NCI-H1417 treated with DMSO at 0.1 percent for 48 hours (cell line): Measurements from ENCODE around the gene KIF15.
"Not testable (repeated sequence)": the region's sequence is repeated elsewhere in the genome, so short reads cannot be mapped to it uniquely, and the experiment has no call there.

Source experiments
- DNase-seq: peaks from one replicate; lab custom pipeline; 2025; lab: John Stamatoyannopoulos, UW

Gene KIF15

DNA sequence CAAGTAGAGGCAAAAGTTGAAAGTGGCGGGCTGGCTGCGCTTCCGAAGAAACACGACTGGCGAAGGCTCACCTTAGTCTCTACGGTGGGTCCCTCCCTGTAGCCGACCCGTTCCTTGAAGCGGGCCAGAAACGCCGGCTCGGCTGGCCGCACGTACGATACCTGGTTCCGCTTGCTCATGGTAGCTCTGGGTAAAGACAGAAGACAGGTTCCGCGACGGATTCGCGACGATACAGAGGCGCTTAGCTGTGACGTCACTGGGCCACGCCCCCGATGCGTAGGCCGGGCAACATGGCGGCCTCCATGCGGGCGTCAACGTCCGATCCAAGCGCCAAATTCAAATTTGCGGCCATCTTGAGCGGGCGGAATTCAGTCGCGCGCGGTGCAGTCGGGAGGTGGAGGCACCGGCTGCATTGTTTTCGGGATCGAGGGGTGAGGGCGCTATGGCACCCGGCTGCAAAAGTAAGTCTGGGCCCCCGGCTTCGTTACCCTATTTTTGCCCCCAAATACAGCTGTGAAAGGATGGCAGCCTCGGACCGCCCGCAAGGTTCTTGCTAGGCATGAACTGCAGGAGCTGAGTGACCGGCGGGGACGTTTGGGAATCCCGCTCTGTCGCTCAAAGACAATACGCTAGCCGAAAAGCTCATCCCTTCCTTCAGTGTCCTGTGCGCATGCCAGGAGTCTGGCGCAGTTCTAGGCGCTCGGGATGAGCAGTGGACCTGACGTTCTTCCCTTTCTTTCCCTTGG, at the start of gene KIF15, which contains the start of gene KIAA1143:
KIF15 (plus strand) TSS at position 371 of the 746 bp plus-strand sequence; CDS start at position 443, 72 bp downstream.
KIAA1143 (minus strand) TSS at position 196 of the 746 bp plus-strand sequence; CDS start at position 179, 17 bp downstream.
- peak; percentile 69 for DNase-seq

- DNase-seq = no peak
Observed at GRCh38 chr3:44712455-44713075, 49.0 kb upstream of the KIF15 start, which contains the start of gene ZNF502. ZNF502 (plus strand) TSS chr3:44712660; CDS start chr3:44720262, 7,602 bp downstream.

- no peak for DNase-seq
Observed at GRCh38 chr3:44721231-44722102, 40.1 kb upstream of the KIF15 start.

GRCh38 chr3:44722103-44722401, 39.5 kb upstream of the KIF15 start:
- no peak for DNase-seq

- peak; percentile 3 for DNase-seq
Observed at GRCh38 chr3:44729384-44729910, 32.1 kb upstream of the KIF15 start, which contains the start of gene ZNF501. ZNF501 (plus strand) TSS chr3:44729635; CDS start chr3:44734422, 4,787 bp downstream.

GRCh38 chr3:44734646-44735168, 26.9 kb upstream of the KIF15 start:
- DNase-seq = no peak

DNA sequence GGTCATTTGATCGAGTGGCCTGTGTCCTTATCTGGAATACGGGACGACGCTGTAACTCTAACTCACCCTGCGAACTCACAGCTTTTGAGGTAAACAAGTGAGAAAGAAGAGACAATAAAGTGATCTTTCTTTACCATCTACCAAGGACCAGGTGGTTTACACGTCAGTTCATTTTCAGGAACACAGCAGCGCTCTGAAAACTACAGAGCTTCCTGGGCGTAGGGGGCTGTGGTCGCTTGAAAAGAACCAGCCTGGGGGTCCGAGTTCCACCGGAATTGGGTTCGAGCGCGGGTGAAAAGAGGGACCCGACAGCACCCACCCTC, 532 bp upstream of the KIF15 start:
- DNase-seq = no peak

GRCh38 chr3:44762170-44762677, 630 bp downstream of the KIF15 start:
- no peak for DNase-seq

DNA sequence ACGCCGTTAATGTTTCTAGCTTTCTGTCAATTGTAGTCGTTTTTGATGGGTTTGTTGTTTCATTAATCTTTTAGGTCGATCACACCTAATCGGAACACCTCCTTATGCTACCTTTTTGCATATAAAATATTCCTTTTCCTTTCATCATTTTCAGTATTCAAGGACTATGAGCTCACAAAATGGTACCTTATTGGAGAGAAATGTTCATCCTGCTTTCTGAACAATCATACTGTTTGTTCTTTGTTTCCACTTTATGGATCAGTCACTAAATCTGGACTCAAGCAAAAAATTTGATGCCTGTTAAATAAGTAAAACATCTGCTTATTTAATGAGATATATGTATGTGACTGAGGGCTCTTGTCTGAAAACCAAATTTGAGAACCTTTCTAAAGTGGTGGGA, 1.1 kb downstream of the KIF15 start:
- DNase-seq = no peak

- DNase-seq = no peak
Observed at GRCh38 chr3:44764248-44764647, 2.7 kb downstream of the KIF15 start.

- no peak for DNase-seq
Observed at GRCh38 chr3:44771424-44772098, 10.0 kb downstream of the KIF15 start.

- no peak for DNase-seq
Observed at GRCh38 chr3:44772099-44772442, 10.5 kb downstream of the KIF15 start.

DNA sequence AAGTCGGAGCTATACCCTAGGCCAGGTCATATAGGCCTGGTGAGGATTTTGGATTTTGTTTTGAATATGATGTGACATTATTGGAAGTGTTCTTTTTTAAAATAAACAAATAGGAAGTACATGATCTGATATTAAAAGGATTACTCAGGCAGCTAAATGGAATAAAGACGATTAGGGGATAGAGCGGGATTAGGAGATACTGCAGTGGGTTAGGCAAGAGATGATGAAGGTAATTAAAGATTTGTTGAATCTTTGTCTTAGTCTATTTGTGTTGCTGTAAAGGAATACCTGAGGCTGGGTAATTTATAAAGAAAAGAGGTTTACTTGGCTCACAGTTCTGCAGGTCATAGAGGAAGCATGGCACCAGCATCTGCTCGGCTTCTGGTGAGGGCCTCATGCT, 21.3 kb downstream of the KIF15 start:
- DNase-seq = no peak

DNA sequence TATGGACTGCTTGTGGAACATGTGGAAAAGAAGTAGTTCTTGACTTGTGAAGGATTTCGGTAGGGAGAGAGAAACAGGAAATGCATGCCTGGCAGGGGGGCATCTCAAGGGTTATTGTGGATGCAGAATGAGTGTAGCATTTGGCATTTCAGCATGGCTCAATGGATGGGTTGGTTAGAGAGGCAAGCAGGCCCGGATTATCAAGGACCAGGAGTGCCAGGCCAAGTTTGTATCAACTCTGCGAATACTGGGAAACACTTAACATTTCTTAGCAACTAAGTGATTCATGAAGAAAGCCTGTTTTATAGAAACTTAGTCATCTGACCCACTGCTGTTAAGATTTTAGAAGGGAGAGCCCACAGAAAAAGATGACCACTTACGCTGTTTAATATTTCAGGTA, 33.6 kb downstream of the KIF15 start:
- no peak for DNase-seq

- DNase-seq = no peak
Observed at GRCh38 chr3:44802011-44802410, 40.4 kb downstream of the KIF15 start.

DNA sequence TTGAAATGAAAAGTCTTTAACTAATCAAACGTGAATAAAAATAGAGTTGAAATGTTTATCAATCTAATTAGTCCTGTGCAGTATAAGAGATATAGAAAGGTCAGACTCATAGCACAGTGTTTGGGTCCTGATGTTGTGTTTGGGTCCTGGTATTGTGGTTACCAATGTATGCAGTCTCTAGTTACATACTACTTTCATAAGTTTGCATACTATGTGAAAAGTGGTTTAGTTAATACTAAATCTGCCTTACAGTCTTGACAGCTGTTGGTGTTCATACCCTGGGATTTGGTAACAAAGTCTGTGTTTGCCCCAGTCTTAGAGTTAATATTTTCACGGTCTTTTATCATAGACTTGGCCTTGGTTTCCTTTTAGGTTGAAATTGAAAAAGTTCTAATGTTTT, 41.7 kb downstream of the KIF15 start:
- DNase-seq = no peak

GRCh38 chr3:44805960-44806359, 44.4 kb downstream of the KIF15 start:
- no peak for DNase-seq

DNA sequence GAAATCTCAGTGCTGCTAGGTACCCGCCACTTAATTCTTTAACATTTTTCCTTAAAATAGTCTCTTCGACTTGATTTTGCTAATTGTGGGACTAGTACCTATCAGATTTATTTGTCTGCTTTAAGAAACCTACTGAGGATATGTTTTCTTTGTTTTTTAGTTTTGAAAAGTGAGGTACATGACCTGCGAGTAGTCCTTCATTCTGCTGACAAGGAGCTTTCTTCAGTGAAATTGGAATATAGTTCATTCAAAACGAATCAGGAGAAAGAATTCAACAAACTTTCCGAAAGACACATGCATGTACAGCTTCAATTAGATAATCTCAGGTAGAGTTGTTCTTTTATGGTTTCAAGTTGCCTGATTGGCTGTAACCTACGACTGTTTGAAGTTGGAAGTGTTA, 53.2 kb downstream of the KIF15 start:
- no peak for DNase-seq

- not testable (repeated sequence) for DNase-seq
Observed at GRCh38 chr3:44816334-44816733, 54.7 kb downstream of the KIF15 start.

GRCh38 chr3:44821206-44821605, 59.6 kb downstream of the KIF15 start:
- not testable (repeated sequence) for DNase-seq

GRCh38 chr3:44825264-44825925, 63.8 kb downstream of the KIF15 start:
- no peak for DNase-seq
